Parathyroid adenoma (tissue), 2 donors: ENCODE results near the gene HDAC9.

Source experiments
- H2AFZ ChIP-seq: fragments of 300-600 bp; sonication (generic); one replicate; pipeline ENCODE4 v1.7.0; 2017; ENCODE audit warnings: antibody characterized with exemption, mild to moderate bottlenecking
- H3K27ac ChIP-seq: fragments of 300-600 bp; sonication (generic); one replicate; pipeline ENCODE4 v1.7.0; 2017
- H3K27me3 ChIP-seq: fragments of 300-600 bp; sonication (generic); one replicate; pipeline ENCODE4 v1.7.0; 2017; ENCODE audit warnings: low read length; ENCODE audit not compliant: control insufficient read depth, insufficient read depth
- H3K36me3 ChIP-seq: fragments of 300-600 bp; sonication (generic); one replicate; pipeline ENCODE4 v1.7.0; 2017; ENCODE audit warnings: low read length; ENCODE audit not compliant: control insufficient read depth, insufficient read depth
- H3K4me1 ChIP-seq: fragments of 300-600 bp; sonication (generic); one replicate; pipeline ENCODE4 v1.7.0; 2017; ENCODE audit warnings: control low read depth
- H3K4me2 ChIP-seq: fragments of 300-600 bp; sonication (generic); one replicate; pipeline ENCODE4 v1.7.0; 2017; ENCODE audit warnings: low read length
- H3K4me3 ChIP-seq: fragments of 300-600 bp; sonication (generic); one replicate; pipeline ENCODE4 v1.7.0; 2017; ENCODE audit warnings: low read depth, low read length
- H3K79me2 ChIP-seq: fragments of 300-600 bp; sonication (generic); one replicate; pipeline ENCODE4 v1.7.0; 2017; ENCODE audit warnings: control low read depth
- H3K9ac ChIP-seq: fragments of 300-600 bp; sonication (generic); one replicate; pipeline ENCODE4 v1.7.0; 2017; ENCODE audit warnings: mild to moderate bottlenecking
- H3K9me3 ChIP-seq: fragments of 300-600 bp; sonication (generic); one replicate; pipeline ENCODE4 v1.7.0; 2017; ENCODE audit warnings: low read length; ENCODE audit not compliant: control insufficient read depth
- TF ChIP-seq, protein P1 (sequence below): fragments of 300-600 bp; sonication (generic); IDR thresholded peaks from one replicate; pipeline ENCODE4 v1.7.0; 2017; ENCODE audit warnings: antibody characterized with exemption, mild to moderate bottlenecking
- donor health status: primary hyperparathyroidism.

HDAC9 gene

DNA sequence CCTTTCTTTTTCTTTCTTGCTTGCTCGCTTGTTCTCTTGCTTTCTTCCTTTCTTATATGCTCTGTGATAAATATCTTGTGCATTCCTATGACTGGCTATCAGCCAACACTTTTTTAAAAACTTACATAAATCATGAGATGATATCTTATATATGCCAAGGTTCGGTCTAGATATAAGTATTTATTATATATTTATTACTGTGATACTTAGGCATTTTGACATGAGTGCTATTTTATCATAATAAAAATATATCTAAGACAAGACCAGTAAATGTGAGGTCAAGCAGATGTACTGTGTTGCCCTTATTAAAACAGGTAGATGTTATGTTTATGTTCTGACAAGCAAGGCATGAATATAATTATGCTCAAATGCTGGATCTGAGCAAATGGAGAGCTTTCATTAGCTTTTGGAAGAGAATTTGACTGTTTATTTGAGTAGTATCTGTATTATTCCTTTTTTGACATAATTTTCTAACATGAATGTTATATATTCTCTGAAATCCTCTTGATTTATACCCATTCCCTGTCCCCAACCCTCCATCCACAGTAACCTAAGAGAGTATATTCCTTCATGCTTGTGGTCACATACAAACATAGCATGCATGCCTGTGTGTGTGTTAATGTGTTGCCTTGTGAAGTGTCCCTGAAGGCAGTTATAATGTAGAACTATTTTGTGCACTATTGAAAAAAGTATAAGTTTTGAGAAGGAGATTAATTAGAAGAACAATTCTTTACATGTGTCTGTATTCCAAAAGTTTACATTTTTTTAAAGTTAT, 158.0 kb downstream of the HDAC9 start:
- no peak overlapping the region for H3K4me2 ChIP-seq
- H2AFZ ChIP-seq, result no peak overlapping the region
- H3K79me2 ChIP-seq, result no peaks in the 10 kb centered on the region
- H3K9ac ChIP-seq, result no peak overlapping the region
- no peaks in the 10 kb centered on the region for H3K36me3 ChIP-seq
- no peak overlapping the region for H3K4me3 ChIP-seq
- TF ChIP-seq, protein P1, sequence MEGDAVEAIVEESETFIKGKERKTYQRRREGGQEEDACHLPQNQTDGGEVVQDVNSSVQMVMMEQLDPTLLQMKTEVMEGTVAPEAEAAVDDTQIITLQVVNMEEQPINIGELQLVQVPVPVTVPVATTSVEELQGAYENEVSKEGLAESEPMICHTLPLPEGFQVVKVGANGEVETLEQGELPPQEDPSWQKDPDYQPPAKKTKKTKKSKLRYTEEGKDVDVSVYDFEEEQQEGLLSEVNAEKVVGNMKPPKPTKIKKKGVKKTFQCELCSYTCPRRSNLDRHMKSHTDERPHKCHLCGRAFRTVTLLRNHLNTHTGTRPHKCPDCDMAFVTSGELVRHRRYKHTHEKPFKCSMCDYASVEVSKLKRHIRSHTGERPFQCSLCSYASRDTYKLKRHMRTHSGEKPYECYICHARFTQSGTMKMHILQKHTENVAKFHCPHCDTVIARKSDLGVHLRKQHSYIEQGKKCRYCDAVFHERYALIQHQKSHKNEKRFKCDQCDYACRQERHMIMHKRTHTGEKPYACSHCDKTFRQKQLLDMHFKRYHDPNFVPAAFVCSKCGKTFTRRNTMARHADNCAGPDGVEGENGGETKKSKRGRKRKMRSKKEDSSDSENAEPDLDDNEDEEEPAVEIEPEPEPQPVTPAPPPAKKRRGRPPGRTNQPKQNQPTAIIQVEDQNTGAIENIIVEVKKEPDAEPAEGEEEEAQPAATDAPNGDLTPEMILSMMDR, result no peak
- H3K27me3 ChIP-seq, result no peaks in the 10 kb centered on the region
- no peaks in the 10 kb centered on the region for H3K9me3 ChIP-seq
- H3K27ac ChIP-seq, result no peak overlapping the region
- H3K4me1 ChIP-seq, result no peaks in the 10 kb centered on the region

DNA sequence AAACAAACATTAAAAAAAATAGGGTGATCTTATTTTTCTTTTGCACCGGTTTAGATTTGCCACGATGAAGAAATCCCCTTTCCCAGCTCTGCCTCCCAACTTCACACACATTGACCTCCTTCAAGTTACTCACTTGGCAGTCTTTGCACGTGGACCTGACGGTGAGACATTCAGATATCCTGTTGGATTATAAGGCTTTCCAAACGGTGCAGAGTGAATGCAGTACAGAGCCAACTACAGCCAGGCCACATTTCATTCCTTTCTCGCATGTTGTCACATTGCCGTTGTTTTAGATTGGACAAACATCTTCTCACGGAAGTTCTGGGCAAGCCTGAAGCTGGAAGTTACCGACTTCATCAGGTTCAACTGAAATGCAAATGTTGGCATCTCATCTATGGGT, 159.2 kb downstream of the HDAC9 start:
- Histone ChIP-seq H3K9me3 (no peaks in the 10 kb centered on the region), H3K79me2 (no peaks in the 10 kb centered on the region), H3K9ac (no peak overlapping the region), H3K4me2 (no peak overlapping the region), H2AFZ (no peak overlapping the region), H3K36me3 (no peaks in the 10 kb centered on the region), H3K27me3 (no peaks in the 10 kb centered on the region), H3K27ac (no peak overlapping the region), H3K4me3 (no peak overlapping the region), H3K4me1 (no peaks in the 10 kb centered on the region)
- TF ChIP-seq, protein P1, result no peak

- TF ChIP-seq, protein P1, result no peak
- Histone ChIP-seq H3K27ac (no peak overlapping the region), H3K36me3 (no peaks in the 10 kb centered on the region), H3K9ac (no peak overlapping the region), H3K79me2 (no peaks in the 10 kb centered on the region), H3K9me3 (no peaks in the 10 kb centered on the region), H3K4me1 (no peaks in the 10 kb centered on the region), H3K4me3 (no peak overlapping the region), H3K4me2 (no peak overlapping the region), H3K27me3 (no peaks in the 10 kb centered on the region), H2AFZ (no peak overlapping the region)
These were observed 160.0 kb downstream of the HDAC9 start for GRCh38 chr7:18655506-18655905.

DNA sequence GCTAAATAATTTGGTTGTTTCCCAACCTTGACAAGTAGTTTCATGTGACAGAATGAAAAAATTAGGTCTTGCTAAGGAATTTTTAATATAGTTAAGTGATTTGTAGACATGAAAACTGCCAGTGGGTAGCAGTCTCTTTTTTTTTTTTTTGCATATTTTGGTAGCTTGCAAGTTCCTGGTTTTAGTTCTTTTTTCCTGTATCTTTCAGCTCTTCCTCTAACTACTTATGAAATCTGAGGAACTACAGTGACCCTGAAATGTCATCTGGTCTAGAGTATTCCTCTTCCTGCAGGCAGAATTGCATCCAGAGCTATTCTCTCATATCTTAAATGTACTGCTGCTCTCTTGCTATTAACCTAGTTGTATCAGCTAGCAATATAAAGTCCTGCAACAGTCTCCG, 160.4 kb downstream of the HDAC9 start:
- no peak overlapping the region for H3K4me2 ChIP-seq
- no peaks in the 10 kb centered on the region for H3K27me3 ChIP-seq

More for the DNA sequence above, 160.4 kb downstream of the HDAC9 start:
- TF ChIP-seq, protein P1, result no peak
- H3K9me3 ChIP-seq, result no peaks in the 10 kb centered on the region
- no peaks in the 10 kb centered on the region for H3K79me2 ChIP-seq
- H3K4me1 ChIP-seq, result no peaks in the 10 kb centered on the region
- no peak overlapping the region for H2AFZ ChIP-seq
- H3K36me3 ChIP-seq, result no peaks in the 10 kb centered on the region
- H3K27ac ChIP-seq, result no peak overlapping the region
- no peak overlapping the region for H3K9ac ChIP-seq
- no peak overlapping the region for H3K4me3 ChIP-seq
